ENCODE results near the gene MRPL4. TPM values are rescaled to one million over a fixed set of nuclear protein-coding genes. Genes with fewer than 3 reads are reported as not detected.

The MRPL4 gene
- polyA plus RNA-seq, 1 of the 3 experiments (the other 2 are of a cell fraction) = 110 TPM

- no peak for TF ChIP-seq REST (IDR thresholded peaks at IDR 0.05; ENCODE audit: low read depth, low read length)
- TF ChIP-seq IRF3 (IDR thresholded peaks at IDR 0.05; ENCODE audit: low read depth, low read length) = no peak
- no peak for TF ChIP-seq EP300 (IDR thresholded peaks at IDR 0.05; ENCODE audit: borderline replicate concordance in 1 of 2, low read depth in 1 of 2, low read length in 1 of 2)
- no peak for TF ChIP-seq PBX3 (IDR thresholded peaks at IDR 0.05)
- TF ChIP-seq TCF12 (IDR thresholded peaks at IDR 0.05) = no peak
- no peak for TF ChIP-seq YY1 (IDR thresholded peaks at IDR 0.05; ENCODE audit: low read depth)
- TF ChIP-seq MXI1 (IDR thresholded peaks at IDR 0.05; ENCODE audit: low read depth, low read length) = no peak
- TF ChIP-seq FOXM1 (IDR thresholded peaks at IDR 0.05; ENCODE audit: low read depth) = no peak
- TF ChIP-seq FOXJ3 (CRISPR knock-in tag; IDR thresholded peaks at IDR 0.05) = no peak
- TF ChIP-seq ELF1 (IDR thresholded peaks at IDR 0.05) = no peak
- 0 out of 2 replicates have a peak, but pooled peaks have one; percentile 9 for TF ChIP-seq RCOR1 (IDR thresholded peaks at IDR 0.05; ENCODE audit: low read length)
Measured at GRCh38 chr19:10227026-10227971, 24.7 kb upstream of the MRPL4 start (continued).

GRCh38 chr19:10228393-10228792 lies 23.6 kb upstream of the MRPL4 start:
- peak overlapping the region in 1 of 2 experiments; percentile 31; a peak in 1 of 4 replicates for H3K27ac ChIP-seq (ENCODE audit: low read depth in 2 of 2, low read length in 1 of 2)
- no peak for DNase-seq
- H3K4me2 ChIP-seq = no peak overlapping the region
- H3K79me2 ChIP-seq (ENCODE audit: insufficient read depth) = peaks cover 10% of the 10 kb centered on the region; the same call in 1 of the 2 replicates
- H3K9ac ChIP-seq = no peak overlapping the region
- no peak for TF ChIP-seq TAF1 (IDR thresholded peaks at IDR 0.05; ENCODE audit: borderline replicate concordance, low read depth, low read length)
- H3K4me3 ChIP-seq (ENCODE audit: low read depth in 2 of 2, low read length in 1 of 2) = no peak overlapping the region
- ChIA-PET CTCF (interaction anchor here (0.6 to 5.5 kb wide), 8 partner anchors 18 to 78 kb away, joined by 3 to 54 read pairs (median 4); partner anchors contain the start of gene DNMT1), POLR2A (interaction anchor here (1.2 kb wide), 1 partner anchor 23 kb away, joined by 3 read pairs; no protein-coding TSS in a partner anchor)
- 94% methylated on average over 5 of the region's 5 CpGs for WGBS (ENCODE audit: low lambda C conversion rate)
- peaks cover 0 to 26% of the 10 kb centered on the region in 2 experiments; a peak in 1 of 4 replicates for H3K4me1 ChIP-seq (ENCODE audit: control insufficient read depth in 1 of 2, insufficient read depth in 2 of 2, low read depth in 1 of 2, low read length in 1 of 2)
- H2AFZ ChIP-seq (ENCODE audit: low read depth) = no peak overlapping the region
- H4K20me1 ChIP-seq (ENCODE audit: insufficient read depth) = 0 out of 2 replicates have a peak, but pooled peaks cover 4% of the 10 kb centered on the region
- no peaks in the 10 kb centered on the region for H3K36me3 ChIP-seq (replicated peaks in 1 of 2; ENCODE audit: control insufficient read depth in 1 of 2, insufficient read depth in 2 of 2, low read length in 1 of 2)
- H3K9me2 ChIP-seq = no peaks in the 10 kb centered on the region
- H3F3A ChIP-seq (replicated peaks; ENCODE audit: insufficient read depth) = peaks cover 4% of the 10 kb centered on the region
- H3K27me3 ChIP-seq (ENCODE audit: insufficient read depth) = no peaks in the 10 kb centered on the region
- H3K9me3 ChIP-seq = no peaks in the 10 kb centered on the region
